HepG2 (cell line): ENCODE results near the gene NPBWR2. TPM values are rescaled to one million over a fixed set of nuclear protein-coding genes. Genes with fewer than 3 reads are reported as not detected.
A peak's percentile ranks its signal among the peaks of the same experiment; 100 is the strongest.

Experiments
- ATRX ChIP-seq: sonication (generic); formaldehyde crosslinking; IDR thresholded peaks from 2 replicates; pipeline ENCODE4 v1.4.0; 2020; ENCODE audit warnings: missing genetic modification reagents, borderline replicate concordance
- CCAR2 ChIP-seq: fragments of 200-400 bp; formaldehyde crosslinking; optimal IDR thresholded peaks from 2 replicates; pipeline ENCODE3; 2018; ENCODE audit warnings: low read depth, mild to moderate bottlenecking, low read length, moderate library complexity
- EED ChIP-seq: sonication (generic); formaldehyde crosslinking; IDR thresholded peaks from 2 replicates; pipeline ENCODE4 v1.5.0; 2020; ENCODE audit warnings: mild to moderate bottlenecking, missing genetic modification reagents
- HNRNPK ChIP-seq: fragments of 200-400 bp; formaldehyde crosslinking; IDR thresholded peaks from 2 replicates; pipeline ENCODE4 v1.6.1; 2018; ENCODE audit warnings: low read length, low read depth, moderate library complexity, mild to moderate bottlenecking; ENCODE audit not compliant: poor library complexity, severe bottlenecking
- RERE ChIP-seq: IDR thresholded peaks from 2 replicates; pipeline ENCODE4 v1.6.1; 2016; ENCODE audit warnings: low read depth, missing genetic modification reagents, missing compliant biosample characterization
- SNRNP70 ChIP-seq: fragments of 200-400 bp; formaldehyde crosslinking; IDR thresholded peaks from 2 replicates; pipeline ENCODE4 v1.6.1; 2017; ENCODE audit warnings: mild to moderate bottlenecking, low read depth, low read length, moderate library complexity
- TAF1 ChIP-seq: sonication (generic); formaldehyde crosslinking; IDR thresholded peaks from 2 replicates; pipeline ENCODE4 v1.4.0; 2020; ENCODE audit warnings: missing genetic modification reagents
- TCF12 ChIP-seq, 2 experiments: fragments of 450-650 bp in 1 of 2; sonication (generic) in 1 of 2; formaldehyde crosslinking in 1 of 2; IDR thresholded peaks; 2 replicates each; pipeline versions ENCODE4 v1.6.1 to v1.8.0; 2017 to 2022; ENCODE audit warnings: antibody characterized with exemption in 1 of 2, mild to moderate bottlenecking in 1 of 2, missing genetic modification reagents in 1 of 2, moderate library complexity in 1 of 2
- TFDP2 ChIP-seq: sonication (generic); formaldehyde crosslinking; IDR thresholded peaks from 2 replicates; pipeline ENCODE4 v1.4.0; 2020; ENCODE audit warnings: missing genetic modification reagents
- ZFP36L2 ChIP-seq: sonication (generic); formaldehyde crosslinking; IDR thresholded peaks from 2 replicates; pipeline ENCODE4 v1.4.0; 2020; ENCODE audit warnings: missing genetic modification reagents
- ZNF20 ChIP-seq: sonication (generic); formaldehyde crosslinking; IDR thresholded peaks from 2 replicates; pipeline ENCODE4 v1.4.0; 2020; ENCODE audit warnings: mild to moderate bottlenecking, moderate library complexity, missing genetic modification reagents
- ZNF556 ChIP-seq: sonication (generic); formaldehyde crosslinking; IDR thresholded peaks from 2 replicates; pipeline ENCODE4 v1.4.0; 2020; ENCODE audit warnings: mild to moderate bottlenecking, missing genetic modification reagents, borderline replicate concordance
- polyA plus RNA-seq, 8 experiments: library from polyadenylated mRNA; depleted of rRNA in 3 of 8; stranded (reverse) in 7 of 8; unstranded in 1 of 8; fragments of >200 nt; fragmentation: Illumina TruSeq in 4 of 8; extraction: Trizol in 4 of 8; gene quantifications; 2 replicates each; pipeline versions ENCODE4 v1.2.1 to v1.2.3, GENCODE V29; 2011 to 2016; ENCODE audit warnings: low read depth in 4 of 8, missing spikeins in 1 of 8, mixed read lengths in 1 of 8; ENCODE audit not compliant: insufficient read depth in 1 of 8
- total RNA-seq, 5 experiments: library from RNA; depleted of rRNA; stranded (reverse); fragments of >200 nt; fragmentation: Illumina TruSeq; extraction: Trizol; gene quantifications; 2 replicates each; pipeline ENCODE4 v1.2.3, GENCODE V29; 2016; ENCODE audit warnings: low read depth in 1 of 5
- TF ChIP-seq, protein P1 (sequence below), 2 experiments: sonication (generic) in 1 of 2; formaldehyde crosslinking in 1 of 2; IDR thresholded peaks; 2 replicates each; pipeline versions ENCODE4 v1.4.0 to v1.6.1; 2018 to 2020; ENCODE audit warnings: missing genetic modification reagents in 2 of 2, borderline replicate concordance in 1 of 2, low read depth in 1 of 2, mild to moderate bottlenecking in 1 of 2, missing biosample characterization in 1 of 2
- TF ChIP-seq, protein P2 (sequence below): sonication (generic); formaldehyde crosslinking; IDR thresholded peaks from 2 replicates; pipeline ENCODE4 v1.5.0; 2020; ENCODE audit warnings: mild to moderate bottlenecking, missing genetic modification reagents
- TF ChIP-seq, protein P3 (sequence below): IDR thresholded peaks from 2 replicates; pipeline ENCODE4 v1.6.1; 2016; ENCODE audit warnings: control low read depth

Gene NPBWR2
- total and polyA plus RNA-seq, 2 of the 13 experiments (the other 11 are each of a cell fraction or from before 2014, with no cell fraction given), result not detected

GRCh38 chr20:64083804-64084684, 23.3 kb downstream of the NPBWR2 start, which contains the start of gene LKAAEAR1 (continued):
- peak; percentile 43; the same call in 1 of the 2 replicates for TF ChIP-seq EED (CRISPR knock-in tag)
- no peak for TF ChIP-seq ZNF20 (CRISPR knock-in tag)
- no peak for TF ChIP-seq ZNF556 (CRISPR knock-in tag)
- TF ChIP-seq ATRX (CRISPR knock-in tag), result no peak
- TF ChIP-seq, protein P1, sequence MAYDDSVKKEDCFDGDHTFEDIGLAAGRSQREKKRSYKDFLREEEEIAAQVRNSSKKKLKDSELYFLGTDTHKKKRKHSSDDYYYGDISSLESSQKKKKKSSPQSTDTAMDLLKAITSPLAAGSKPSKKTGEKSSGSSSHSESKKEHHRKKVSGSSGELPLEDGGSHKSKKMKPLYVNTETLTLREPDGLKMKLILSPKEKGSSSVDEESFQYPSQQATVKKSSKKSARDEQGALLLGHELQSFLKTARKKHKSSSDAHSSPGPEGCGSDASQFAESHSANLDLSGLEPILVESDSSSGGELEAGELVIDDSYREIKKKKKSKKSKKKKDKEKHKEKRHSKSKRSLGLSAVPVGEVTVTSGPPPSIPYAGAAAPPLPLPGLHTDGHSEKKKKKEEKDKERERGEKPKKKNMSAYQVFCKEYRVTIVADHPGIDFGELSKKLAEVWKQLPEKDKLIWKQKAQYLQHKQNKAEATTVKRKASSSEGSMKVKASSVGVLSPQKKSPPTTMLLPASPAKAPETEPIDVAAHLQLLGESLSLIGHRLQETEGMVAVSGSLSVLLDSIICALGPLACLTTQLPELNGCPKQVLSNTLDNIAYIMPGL (CRISPR knock-in tag; IDR thresholded peaks at IDR 0.05; ENCODE audit: borderline replicate concordance in 1 of 2, low read depth in 1 of 2), result peak in 1 of 2 experiments; percentile 51; a peak in 1 of 4 replicates
- TF ChIP-seq CCAR2, result no peak
- TF ChIP-seq RERE (CRISPR knock-in tag), result peak; percentile 3; the same call in 1 of the 2 replicates
- TF ChIP-seq TAF1, result no peak; the same call in 1 of the 2 replicates
- TF ChIP-seq HNRNPK, result no peak
- TF ChIP-seq ZFP36L2 (CRISPR knock-in tag), result no peak
- TF ChIP-seq TFDP2 (CRISPR knock-in tag), result 0 out of 2 replicates have a peak, but pooled peaks have one; percentile 6
- TF ChIP-seq, protein P2, sequence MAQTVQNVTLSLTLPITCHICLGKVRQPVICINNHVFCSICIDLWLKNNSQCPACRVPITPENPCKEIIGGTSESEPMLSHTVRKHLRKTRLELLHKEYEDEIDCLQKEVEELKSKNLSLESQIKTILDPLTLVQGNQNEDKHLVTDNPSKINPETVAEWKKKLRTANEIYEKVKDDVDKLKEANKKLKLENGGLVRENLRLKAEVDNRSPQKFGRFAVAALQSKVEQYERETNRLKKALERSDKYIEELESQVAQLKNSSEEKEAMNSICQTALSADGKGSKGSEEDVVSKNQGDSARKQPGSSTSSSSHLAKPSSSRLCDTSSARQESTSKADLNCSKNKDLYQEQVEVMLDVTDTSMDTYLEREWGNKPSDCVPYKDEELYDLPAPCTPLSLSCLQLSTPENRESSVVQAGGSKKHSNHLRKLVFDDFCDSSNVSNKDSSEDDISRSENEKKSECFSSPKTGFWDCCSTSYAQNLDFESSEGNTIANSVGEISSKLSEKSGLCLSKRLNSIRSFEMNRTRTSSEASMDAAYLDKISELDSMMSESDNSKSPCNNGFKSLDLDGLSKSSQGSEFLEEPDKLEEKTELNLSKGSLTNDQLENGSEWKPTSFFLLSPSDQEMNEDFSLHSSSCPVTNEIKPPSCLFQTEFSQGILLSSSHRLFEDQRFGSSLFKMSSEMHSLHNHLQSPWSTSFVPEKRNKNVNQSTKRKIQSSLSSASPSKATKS (CRISPR knock-in tag), result no peak
- TF ChIP-seq, protein P3, sequence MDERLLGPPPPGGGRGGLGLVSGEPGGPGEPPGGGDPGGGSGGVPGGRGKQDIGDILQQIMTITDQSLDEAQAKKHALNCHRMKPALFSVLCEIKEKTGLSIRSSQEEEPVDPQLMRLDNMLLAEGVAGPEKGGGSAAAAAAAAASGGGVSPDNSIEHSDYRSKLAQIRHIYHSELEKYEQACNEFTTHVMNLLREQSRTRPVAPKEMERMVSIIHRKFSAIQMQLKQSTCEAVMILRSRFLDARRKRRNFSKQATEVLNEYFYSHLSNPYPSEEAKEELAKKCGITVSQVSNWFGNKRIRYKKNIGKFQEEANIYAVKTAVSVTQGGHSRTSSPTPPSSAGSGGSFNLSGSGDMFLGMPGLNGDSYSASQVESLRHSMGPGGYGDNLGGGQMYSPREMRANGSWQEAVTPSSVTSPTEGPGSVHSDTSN, result no peak
- TF ChIP-seq SNRNP70, result no peak
- no peak for TF ChIP-seq TCF12 (IDR thresholded peaks at IDR 0.05)
- no peak for TF ChIP-seq TCF12 (CRISPR knock-in tag; IDR thresholded peaks at IDR 0.05)
